GM12873 (cell line): ENCODE results near the gene CFAP92.

Source experiments
- TF ChIP-seq, protein P1 (sequence below): IDR thresholded peaks from 2 replicates; pipeline ENCODE4 v1.5.1; 2012; ENCODE audit warnings: low read depth, mild to moderate bottlenecking, moderate library complexity, low read length, control low read depth; ENCODE audit not compliant: insufficient read depth; ENCODE audit errors: missing control alignments

CFAP92 gene

DNA sequence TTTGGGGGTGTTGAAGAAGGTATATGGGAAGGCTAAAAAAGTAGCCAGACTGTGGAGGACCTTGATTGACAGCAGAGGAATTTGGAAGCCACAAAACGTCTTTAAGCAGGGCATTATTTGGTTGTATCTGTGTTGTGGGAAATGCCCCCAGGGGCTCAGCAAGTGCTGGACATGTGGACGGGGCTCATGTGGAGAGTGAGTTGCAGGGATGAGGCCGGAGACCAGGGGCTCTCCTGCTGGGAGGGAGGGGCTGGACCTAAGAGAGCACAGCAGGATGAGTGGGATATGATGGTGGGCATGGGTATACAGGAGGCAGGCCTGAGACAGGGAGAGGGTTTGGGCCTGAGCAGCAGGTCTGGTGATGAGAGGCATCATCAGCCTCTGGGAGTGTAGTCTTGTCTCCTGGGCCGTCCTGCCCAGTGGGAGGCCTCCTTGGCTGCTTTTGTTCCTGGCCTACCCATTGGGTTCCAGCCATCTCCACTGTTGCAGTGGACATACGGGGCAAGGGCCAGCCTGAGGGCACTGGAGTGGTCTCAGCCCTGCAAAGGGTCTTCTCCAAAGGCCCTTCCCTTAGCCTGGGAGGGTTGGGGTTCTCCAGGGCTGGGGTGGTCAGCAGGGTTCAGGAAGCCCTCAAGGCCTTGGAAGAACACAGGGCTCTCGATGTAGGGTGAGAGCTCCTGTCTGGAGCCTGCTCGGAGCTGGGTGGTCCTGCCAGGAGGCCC is 86.9 kb downstream of the CFAP92 start:
- TF ChIP-seq, protein P1, sequence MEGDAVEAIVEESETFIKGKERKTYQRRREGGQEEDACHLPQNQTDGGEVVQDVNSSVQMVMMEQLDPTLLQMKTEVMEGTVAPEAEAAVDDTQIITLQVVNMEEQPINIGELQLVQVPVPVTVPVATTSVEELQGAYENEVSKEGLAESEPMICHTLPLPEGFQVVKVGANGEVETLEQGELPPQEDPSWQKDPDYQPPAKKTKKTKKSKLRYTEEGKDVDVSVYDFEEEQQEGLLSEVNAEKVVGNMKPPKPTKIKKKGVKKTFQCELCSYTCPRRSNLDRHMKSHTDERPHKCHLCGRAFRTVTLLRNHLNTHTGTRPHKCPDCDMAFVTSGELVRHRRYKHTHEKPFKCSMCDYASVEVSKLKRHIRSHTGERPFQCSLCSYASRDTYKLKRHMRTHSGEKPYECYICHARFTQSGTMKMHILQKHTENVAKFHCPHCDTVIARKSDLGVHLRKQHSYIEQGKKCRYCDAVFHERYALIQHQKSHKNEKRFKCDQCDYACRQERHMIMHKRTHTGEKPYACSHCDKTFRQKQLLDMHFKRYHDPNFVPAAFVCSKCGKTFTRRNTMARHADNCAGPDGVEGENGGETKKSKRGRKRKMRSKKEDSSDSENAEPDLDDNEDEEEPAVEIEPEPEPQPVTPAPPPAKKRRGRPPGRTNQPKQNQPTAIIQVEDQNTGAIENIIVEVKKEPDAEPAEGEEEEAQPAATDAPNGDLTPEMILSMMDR, result no peak

DNA sequence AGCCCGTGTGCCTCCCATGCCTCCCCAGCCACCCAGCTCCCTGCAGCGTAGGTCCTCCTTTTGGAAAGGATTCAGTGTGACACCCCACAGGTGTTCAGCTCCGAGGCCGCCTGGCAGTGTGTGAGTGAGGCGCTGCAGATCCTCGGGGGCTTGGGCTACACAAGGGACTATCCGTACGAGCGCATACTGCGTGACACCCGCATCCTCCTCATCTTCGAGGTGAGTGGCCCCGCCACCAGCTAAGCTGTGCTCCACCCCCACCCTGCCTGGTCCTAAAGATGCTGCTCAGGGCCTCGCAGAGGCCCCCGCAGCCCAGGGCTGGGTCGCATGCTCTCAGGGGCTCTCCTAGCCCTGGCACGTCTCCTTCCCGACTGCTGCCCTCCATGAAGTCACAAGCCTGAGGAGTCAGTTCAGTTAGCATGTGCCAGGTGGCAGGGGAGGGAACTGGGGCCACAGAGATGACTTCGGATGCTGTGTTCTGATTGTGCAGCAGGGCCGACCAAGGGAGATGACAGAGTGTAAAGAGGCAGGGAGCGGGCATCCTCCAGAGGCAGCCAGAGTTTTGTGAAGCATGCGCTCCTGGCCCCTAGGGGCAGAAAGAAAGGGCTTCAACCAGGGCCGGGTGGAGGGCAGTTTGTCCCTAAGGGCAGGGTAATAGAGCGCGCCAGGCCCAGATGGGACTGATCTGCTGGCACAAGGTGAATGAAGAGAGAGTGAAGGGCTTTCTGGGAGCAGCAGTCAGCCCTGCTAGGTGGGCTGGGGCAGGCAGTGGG is 87.7 kb downstream of the CFAP92 start:
- TF ChIP-seq, protein P1, result no peak

DNA sequence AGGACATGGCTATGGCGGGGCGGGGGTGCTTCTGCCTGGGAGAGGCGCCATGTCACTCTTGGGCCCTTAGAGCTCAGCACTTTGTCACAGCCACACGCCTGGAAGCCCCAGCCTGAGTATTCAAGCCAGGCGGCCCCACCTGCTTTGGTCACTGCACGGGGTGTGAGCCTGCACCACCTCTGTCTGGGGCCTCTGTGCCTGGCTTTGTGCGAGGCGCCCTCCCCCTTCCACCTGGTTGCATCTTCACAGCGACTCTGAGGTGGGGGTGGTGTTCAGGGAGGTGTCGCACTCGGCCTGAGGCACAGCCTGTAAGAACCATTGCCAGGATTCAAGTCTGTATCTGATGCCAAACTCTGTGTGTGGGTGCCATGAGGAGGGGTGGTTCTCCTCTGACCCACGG is 90.4 kb downstream of the CFAP92 start:
- TF ChIP-seq, protein P1, result no peak

DNA sequence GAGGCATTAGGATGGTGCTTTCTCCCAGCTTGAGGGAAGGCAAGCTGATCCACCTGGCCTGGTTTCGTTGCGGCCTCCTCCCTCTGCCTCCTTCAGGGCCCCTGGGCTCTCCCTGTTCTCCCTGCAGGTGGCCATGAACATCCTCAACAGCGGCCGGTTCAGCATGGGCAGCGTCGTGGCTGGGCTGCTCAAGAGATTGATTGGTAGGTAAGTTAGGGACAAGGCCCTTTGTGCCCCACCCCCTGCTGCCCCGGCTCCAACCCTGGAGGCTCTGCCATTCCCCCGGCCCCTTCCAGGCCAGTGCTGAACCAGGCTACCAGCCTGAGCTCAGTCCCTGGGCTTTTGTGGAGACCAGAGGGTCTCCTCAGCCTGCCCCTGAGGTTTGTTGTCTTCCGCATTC is 91.5 kb downstream of the CFAP92 start:
- TF ChIP-seq, protein P1, result no peak

DNA sequence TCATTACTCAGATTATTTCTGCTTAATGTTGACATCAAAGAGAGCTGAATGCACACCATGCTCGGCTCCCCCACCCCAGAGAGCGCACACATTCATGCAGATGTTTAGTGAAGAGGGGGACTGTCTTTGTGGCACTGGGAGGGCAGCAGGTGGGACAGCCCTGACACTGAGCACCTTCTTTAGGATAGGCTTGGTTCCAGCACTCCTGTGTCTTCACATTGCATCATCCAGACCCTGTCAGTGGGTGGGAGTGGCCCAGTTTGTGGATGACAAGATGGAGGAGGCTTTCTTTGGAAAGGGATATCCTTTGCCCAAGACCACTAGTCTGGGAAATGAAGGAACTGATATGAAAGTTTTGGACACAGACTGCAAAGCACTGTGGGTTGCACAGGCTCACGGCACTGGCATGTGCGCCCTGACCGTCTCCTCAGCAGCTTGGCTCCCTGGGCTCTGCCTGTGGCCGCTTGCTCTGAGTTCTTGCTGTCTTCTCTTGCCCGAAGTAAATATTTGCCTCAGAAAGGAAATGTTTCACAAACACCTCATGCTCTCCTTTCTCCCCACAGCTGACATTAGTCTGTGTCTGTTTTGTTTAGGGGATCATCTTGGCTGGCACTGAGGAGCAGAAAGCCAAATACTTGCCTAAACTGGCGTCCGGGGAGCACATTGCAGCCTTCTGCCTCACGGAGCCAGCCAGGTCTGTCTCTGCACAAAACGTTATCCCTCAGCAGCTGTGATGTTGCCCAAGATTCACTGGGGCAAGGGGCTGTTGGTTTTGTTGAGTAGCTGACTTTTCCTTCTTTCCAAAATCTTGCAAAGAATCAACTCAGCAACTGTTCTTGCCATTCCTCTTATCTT is 97.8 kb downstream of the CFAP92 start:
- TF ChIP-seq, protein P1, result no peak

DNA sequence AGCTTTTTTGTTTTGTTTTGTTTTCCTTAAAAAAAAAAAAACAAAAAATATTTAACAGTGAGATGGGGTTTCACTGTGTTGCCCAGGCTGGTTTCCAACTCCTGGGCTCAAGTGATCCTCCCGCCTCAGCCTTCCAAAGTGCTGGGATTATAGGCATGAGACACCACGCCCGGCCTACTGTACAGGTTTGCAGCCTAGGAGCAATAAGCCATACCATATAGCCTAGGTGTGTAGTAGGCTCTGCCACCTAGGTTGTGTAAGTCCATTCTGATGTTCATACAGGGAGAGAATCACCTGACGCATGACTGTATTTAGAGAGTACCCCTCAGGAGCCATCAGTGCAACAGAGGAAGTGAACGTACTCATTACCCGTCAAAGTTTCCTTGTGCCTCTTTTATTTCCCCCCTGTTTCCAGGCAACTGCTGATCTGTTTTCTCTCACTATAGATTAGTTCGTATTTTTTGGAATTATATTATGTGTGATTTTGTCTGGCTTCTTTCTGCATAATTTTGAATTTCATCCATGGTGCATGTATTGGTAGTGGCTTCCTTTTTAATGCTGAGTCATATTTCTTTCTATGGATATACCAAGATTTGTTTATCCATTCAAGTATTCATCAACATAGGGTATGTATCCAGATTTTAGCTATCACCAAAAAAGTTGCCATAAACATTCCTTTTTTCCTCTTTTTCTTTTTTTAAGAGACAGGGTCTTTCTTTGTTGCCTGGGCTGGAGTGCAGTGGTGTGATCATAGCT is 104.6 kb downstream of the CFAP92 start:
- TF ChIP-seq, protein P1, result no peak
